HG02798 (cell line): Measurements from ENCODE around the gene SPTLC2.

Experiments
- ATAC-seq: cut with Tn5 transposase; IDR thresholded peaks from one replicate; pipeline ENCODE4 v1.9.1; 2021; ENCODE audit warnings: mild to moderate bottlenecking; ENCODE audit not compliant: unreplicated experiment, poor library complexity

SPTLC2 gene

DNA sequence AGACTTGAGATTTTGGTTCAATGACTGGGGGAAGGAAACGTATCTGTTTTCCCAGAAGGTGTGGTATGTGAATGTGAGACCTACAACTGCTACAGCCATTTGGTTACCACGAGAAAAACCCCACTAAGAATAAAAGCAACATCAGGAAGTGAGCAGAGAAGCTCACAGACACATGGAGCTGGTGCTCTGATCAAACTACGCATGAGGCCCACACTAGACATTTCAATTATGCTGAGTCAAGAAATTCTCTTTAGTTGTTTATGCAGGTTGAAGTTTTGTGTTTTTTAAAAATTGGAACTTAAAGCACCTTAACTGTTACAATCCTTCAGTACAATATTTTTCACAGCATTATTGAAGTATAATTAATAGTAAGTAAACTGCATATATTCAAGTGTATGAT lies 8.9 kb upstream of the SPTLC2 start:
- no peak for ATAC-seq

DNA sequence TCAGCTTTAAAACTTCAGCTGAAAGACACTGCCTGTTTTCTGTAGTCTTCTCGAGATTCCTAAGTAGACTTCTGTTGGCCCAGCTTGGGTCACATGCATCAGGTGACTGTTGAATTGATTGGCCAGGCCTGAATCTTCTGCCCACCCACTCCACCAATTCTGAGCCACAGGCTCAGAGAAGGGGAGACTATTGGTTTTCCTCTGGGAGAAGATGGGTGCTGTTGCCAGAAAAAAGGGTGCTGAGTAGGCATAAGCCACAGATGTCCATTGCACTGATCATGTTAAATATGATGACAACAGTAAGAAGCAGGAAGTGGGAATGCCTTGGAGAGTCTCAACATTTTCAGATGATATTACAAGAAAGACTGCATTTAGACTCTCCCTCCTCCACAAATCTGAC lies 6.8 kb upstream of the SPTLC2 start:
- ATAC-seq, result no peak

DNA sequence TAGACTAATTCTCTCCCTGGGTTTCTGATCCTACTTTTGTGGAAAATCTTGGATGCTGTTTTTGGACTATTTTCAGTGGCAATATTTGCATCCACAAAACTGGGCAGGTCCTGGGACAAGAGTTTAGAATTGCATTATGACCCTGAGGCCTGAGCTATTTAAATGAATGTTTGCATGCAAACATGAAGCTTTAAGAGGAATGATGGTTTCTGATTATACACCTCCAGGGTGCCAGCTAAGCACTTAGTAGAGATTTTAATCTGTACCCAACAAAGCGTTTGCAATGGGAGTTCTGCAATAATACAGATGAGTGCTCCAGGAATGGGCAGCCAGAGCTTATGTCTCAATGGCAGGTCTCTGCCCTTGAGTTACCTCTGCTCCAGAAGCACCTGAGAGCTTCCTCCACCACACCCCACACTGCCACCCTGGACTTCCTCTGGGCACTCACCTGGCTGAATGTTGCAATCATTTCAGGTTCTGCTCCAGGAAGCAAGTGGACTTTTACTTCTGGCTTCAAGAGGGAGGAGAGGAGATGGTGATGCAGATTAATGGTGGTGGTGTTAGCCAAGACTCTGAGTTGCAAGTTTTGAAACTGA lies 6.0 kb upstream of the SPTLC2 start:
- no peak for ATAC-seq

DNA sequence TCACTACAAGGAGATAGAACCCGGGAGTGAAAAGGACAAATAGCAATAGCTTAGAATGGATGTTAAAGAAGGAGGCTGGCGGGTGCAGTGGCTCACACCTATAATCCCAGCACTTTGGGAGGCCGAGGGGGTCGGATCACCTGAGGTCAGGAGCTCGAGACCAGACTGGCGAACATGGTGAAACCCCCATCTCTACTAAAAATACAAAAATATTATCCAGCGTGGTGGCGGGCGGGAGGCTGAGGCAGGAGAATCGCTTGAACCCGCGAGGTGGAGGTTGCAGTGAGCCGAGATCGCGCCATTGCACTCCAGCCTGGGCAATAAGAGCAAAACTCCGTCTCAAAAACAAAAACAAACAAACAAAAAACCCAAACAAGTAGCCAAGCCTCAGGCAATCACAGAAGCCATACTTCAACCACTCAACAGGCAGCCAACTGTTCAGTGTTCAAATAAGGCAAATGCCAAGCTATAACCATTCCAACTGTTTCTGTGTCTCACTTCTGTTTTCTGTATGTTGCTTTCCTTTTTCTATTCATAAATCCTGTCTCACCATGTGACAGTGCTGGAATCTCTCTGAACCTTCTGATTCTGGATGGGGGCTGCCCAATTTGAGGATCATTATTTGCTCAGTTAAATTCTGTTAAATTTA lies 3.9 kb upstream of the SPTLC2 start:
- ATAC-seq, result no peak

DNA sequence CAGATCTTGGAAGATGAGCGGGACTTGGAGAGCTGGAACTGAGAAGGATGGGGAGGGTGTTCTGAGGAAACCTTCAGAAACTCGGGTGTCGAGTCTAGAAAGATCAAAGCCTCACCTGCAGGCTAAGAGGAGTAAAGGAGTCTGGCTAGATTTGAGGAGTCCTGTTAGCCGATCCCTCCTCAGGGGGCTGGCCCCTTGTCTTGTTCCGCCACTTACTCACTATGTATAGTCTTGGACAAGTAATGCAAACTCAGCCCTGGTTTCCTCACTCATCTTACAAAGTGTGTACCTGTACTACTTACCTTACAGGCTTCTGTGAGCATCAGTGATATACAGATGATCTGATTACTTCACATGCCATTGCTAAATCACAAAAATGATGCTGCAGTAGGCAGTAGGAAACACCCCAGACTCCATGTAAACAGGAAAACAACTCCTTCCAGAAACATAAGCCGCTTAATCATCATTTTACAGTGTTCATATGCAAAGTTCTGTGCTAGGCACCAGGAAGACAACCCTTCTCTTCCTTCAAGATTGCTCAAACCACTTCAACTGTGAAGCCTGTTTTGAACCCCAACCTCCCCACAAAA lies 2.0 kb upstream of the SPTLC2 start:
- ATAC-seq, result no peak

DNA sequence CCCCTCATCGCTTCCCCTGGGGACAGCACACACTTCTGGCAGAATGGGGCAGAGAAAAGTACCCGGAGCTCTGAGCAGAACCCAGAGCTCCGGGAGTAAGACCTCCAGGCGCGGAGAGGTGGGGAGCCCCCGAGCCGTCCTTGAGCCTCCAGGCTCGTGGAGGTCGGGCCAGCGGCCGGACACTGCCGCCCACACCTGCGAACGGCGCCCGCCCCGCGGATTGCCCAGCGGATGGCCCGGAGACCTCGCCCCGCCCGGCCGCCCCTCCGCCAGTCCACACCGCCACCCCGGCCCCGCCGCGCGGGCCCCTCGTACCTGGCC lies 344 bp downstream of the SPTLC2 start:
- no peak for ATAC-seq

DNA sequence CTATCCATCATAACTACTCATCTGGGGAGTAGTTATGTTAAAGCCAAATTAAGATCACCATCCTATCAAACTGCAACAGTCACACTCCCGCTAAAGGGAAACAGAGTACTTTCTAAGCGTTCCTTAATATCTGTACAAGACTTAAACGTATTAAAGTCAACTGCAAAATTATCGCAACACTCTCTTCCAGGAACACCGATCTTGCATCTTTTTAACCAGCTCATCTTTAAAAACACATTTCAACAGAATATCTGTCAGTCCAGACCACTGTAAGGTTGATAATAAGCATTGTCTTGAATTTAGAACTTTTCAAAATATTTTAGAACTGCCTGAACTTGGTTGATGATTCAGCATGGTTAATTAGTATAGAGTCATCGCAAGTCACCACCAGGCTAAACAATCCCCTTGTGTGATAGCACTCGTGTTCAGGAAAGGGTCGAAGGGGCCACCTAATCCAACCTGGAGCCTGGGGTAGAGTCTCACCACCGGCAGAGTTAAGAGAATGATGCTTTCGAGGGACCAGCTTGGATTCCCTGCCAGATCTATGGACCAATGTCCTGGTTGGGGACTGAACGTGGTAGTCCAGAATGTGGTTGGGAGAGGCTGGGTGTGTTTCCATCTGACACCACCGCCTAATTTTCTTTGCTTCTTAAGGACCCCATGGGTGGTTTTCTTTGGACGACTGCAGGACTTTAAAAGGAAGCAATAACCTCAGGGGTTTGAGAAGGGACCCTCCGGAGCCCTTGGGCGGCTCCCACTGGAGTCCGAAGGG lies 890 bp downstream of the SPTLC2 start:
- ATAC-seq, result no peak

DNA sequence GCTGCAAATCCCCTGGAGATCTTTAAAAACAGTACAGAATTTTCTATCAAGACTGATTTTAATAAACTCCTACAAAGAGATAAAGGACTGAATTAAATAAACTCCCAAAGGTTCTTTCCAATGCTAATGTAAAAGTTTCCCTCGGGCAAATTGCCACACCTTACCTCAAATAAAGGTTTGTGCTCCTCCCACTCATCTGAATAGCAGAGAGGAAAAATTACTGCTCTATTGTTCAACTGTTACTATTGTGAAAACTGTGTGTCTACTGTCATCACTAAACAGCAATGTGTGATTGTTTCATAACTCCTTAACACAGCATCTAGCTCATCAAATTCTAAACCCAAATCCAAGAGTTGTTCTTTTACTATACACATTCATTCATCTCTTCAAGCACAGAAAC lies 3.2 kb downstream of the SPTLC2 start:
- ATAC-seq, result no peak

DNA sequence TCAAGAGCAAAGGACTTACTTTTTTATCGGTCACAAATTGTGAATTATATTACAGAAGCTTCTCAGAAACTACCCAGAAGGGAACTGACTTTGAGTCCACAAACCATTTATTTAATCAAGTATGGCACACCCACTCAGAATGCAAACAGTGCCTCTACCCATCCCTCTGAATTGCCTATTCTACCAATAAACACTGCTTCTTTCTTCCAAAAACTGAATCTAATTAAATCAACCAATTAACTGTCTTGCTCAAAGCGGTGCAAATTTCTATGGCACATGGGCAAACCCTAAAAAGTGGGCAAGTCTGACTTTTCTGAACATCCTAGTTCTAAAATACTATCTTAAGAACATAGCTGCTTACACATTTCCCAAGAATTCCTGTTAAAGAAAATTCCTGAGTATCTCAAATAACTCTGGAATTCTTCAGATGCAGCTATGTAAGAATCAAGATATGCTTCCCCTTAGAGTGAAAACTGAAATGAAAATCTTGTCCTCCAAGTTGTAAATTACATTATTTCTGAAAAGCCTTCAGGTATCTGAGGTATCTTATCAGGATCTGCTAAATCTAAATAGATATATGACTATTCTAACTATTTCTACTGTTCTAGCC lies 4.3 kb downstream of the SPTLC2 start:
- ATAC-seq, result no peak

DNA sequence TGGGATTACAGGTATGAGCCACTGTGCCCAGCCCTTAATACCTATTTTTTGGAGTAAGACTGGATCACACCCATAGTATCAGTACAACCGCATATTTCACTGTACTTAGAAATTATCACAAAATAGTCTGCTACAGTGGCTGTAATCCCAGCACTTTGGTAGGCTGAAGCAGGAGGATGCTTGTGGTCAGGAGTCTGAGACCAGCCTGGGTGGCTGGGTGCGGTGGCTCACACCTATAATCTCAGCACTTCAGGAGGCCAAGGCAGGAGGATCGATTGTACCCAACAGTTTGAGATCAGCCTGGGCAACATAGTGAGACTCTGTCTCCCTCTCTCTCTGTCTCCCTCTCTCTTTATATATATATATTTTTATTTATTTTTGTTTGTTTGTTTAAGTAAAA lies 5.9 kb downstream of the SPTLC2 start:
- ATAC-seq, result no peak

DNA sequence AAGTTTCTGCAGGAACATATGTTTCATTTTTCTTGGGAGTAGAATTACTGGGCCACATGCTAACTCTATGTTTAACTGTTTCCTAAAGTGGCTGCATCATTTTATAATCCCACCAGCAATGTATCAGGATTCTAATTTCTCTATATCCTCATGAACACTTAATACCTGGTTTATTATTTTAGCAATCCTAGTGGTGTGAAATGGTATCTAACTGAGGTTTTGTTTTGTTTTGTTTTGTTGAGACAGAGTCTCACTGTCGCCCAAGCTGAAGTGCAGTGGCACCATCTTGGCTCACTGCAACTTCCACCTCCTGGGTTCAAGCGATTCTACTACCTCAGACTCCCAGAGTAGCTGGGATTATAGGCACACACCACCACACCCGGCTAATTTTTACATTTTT lies 6.5 kb downstream of the SPTLC2 start:
- ATAC-seq, result no peak

DNA sequence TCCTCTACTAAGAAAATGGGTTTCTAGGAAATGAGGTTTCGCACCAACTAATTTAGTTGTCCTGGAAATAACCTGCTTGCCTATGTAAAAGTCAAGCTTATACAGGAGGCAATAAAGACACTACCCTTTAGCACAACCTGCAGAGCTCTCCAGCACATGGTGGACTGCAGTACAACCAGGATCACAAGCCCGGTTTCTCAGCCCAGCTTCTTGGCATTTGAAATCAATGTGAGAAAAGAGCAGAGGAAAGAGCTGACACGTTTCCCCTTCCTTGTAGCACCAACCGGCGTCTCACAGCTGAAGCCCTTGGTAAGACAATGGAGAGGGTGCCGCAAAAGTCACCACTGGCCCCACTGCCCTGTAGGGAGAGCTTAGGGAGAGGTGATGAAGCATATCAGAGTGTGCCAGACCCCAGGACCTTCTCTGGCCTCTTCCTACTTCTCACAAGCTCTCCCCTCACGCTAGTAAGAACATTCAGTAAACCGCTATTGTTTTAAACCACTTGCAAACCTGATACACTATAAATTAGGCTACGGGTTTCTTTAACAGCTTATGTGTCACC lies 8.6 kb downstream of the SPTLC2 start:
- ATAC-seq, result no peak

DNA sequence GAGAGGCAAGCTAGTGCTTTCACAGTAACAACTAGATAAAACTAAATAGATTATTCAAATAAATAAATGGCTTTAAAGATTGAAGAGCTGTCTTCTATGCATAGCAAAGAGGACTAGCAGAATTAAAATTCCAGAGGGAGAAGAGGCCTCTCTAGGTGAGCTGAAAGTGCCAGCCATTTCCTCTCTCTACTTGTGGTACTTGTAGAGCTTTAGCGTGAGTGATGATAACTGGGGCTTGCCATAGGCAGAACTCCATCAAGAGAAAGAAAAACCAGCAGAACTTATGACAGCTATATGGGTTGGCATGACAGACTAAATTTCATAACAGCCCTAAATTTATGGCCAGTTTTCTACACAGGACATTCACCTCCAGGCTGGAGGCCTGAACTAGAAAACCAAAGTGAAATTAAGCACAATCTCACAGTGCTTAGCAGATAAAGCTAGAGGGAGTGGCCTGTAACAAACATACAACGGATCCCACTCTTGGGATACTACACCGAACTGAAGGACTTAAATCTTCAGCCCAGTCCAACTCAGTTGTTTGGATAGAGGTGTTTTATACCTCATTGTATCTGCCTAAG lies 11.0 kb downstream of the SPTLC2 start:
- ATAC-seq, result no peak

DNA sequence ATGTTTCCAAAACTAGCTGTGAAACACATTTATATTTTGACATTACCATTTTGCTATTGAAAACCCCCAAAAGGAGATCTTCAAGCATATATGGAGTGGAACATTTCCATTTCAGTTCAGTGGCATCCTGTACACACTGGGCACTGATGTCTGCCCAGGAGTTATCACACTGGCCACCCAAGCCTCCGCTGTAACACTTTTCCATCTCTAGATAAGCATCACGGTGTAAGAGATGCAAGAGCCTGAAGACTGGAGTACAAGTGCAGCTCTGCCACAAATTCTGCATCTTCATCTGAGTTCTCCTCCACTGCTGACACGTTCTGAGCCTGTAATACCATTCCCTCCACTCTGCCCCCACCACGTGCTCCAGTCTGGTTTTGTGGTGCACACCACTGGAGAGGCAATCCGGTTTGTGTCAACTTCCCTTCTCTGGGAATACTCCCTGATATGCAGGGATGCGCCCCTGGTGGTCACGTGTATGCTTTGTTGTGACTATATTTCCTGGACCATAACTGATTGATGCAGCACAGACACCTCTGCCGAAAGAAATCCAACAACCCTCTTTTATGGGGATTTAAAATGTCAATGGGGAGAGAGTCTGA lies 12.7 kb downstream of the SPTLC2 start:
- ATAC-seq, result no peak

DNA sequence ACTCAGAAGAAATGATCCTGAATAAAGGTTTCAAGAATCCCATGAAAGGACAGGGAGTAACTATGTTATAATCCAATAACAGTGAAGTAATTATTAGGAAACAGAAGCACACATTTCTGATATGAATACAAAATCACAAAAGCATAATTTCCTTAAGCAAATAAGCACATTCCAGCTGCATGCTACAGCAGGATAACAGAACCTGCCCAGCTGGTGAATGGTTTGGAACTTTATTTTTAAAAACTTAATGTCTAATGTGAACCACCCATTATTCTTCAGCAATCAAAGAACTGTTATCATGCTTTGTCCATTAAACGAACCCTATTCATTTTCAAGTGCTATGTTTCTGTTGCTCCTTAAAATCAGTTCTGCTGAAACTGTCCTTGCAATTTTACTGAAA lies 13.4 kb downstream of the SPTLC2 start:
- ATAC-seq, result no peak

DNA sequence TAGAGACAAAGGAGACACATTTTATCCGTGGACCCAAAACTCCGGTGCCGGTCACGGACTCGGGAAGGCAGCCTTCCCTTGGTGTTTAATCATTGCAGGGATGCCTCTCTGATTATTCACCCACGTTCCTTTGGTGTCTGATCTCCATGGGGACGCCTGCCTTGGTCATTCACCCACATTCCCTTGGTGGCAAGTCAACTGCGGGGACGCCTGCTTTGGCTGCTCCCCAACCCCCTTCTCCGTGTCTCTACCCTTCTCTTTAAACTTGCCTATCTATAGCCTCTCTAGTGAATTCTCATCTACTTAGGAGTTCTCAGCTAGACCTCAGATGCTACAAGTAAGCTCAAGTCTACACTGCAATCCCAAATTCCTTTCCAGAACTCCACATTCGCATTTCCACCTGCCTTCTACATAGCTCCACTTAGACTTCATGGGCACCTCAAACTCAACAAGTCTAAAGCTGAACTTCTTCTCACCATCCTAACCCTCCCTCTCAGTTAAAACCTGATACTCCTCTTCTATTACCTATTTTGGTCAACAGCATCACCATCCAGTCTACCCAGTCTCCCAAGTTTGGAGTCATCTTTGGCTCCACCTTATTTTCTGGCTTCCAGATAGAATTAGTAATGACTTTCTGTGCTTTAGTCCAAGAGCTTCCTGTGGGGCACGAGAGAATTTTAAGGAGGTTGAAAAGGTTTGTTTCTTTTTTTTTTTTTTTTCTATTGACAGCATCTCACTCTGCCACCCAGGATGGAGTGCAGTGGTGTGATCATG lies 14.4 kb downstream of the SPTLC2 start:
- no peak for ATAC-seq

DNA sequence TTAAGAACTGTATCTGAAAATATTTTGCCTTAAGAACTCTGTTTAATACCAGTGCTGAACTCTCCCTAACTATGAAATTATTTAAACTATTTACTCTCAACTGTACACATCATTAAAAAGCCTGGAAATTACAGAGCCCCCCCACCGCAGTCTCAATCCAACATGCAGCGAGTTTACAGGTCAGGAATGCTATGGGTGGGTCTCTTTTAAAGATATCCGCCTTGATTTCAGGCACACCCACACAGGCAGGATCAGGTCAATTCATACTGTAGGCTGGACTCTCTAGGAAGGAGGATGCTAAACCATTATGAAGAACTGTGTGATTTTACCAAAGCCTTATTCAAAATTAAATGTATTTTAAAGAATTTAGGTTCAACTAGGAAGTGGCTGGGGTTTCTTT lies 16.5 kb downstream of the SPTLC2 start:
- no peak for ATAC-seq

DNA sequence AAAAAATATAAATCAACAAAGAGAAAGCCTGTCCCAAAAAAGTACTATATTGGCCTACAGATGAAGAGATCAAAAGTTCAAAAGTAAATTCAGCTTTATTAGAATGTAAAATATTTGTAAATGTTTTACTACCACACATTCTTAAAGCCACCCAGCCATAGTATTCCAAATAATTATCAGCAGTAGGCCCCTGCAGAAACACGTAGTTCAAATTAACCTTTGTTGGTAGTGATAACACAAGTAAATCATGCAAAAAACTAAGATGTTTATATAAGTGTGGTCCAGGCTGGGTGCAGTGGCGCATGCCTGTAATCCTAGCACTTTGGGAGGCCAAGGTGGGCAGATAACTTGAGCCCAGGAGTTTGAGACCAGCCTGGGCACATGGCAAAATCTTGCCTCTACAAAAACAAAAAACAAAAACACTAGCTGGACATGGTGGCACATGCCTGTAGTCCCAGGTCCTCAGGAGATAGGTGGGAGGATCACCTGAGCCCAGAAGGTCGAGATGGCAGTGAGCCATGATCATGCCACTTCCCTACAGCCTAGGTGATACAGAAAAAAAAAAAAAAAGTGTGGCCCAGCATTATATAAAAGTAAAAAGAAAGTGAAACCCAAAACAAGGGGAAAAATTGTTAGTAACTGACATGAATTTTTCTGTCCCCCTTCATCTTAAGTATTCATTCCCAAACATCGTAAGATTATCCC lies 17.9 kb downstream of the SPTLC2 start:
- ATAC-seq, result no peak

DNA sequence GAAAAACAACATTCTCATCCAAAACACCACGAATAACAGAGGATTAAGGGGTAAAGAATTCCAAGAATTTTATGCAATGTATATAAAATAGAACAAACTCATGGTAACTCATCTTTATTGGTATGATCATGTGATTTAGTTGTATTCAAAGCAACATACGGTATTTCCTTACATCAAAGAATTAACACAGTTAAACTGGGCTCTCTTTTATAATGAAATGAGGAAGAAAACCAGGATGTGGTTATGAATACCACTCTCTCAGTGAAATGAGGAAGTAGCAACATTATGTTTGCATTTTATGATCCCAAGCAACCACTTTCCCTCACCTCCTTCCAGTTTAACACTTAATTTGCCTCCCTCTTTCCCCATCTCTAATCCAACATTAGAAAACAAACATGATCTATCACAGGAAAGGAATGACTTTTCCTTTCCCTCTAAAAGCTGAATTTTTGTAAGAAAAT lies 22.9 kb downstream of the SPTLC2 start:
- ATAC-seq, result peak; percentile 54
